H7 (cell line): ENCODE data around the gene C11orf68. TPM values are rescaled to one million over a fixed set of nuclear protein-coding genes. Genes with fewer than 3 reads are reported as not detected.
A peak's percentile ranks its signal among the peaks of the same experiment; 100 is the strongest.

Experiments used
- DNase-seq: peaks from one replicate; pipeline ENCODE4 v3.0.0; 2012
- H3K27me3 ChIP-seq: 2 replicates; pipeline ENCODE4 v1.6.0; 2011; ENCODE audit warnings: mild to moderate bottlenecking, low read length; ENCODE audit not compliant: control insufficient read depth, insufficient read depth
- H3K36me3 ChIP-seq: replicated peaks from 2 replicates; pipeline ENCODE4 v1.5.1; 2011; ENCODE audit warnings: low read length; ENCODE audit not compliant: control insufficient read depth, insufficient read depth
- H3K4me3 ChIP-seq: 2 replicates; pipeline ENCODE4 v1.5.1; 2011; ENCODE audit warnings: low read depth, mild to moderate bottlenecking, control low read depth, low read length, moderate library complexity; ENCODE audit not compliant: insufficient read depth
- total RNA-seq: library from RNA; depleted of rRNA; stranded (reverse); fragments of >200 nt; shearing (Covaris generic); gene quantifications from 2 replicates; pipeline ENCODE4 v1.2.3, GENCODE V29; 2014

Gene C11orf68
- total RNA-seq, 1 experiment from 2014 or later = 29.1 TPM

GRCh38 chr11:65883786-65884715, 34.8 kb downstream of the C11orf68 start:
- no peak overlapping the region for H3K4me3 ChIP-seq
- peaks cover 34% of the 10 kb centered on the region for H3K36me3 ChIP-seq
- DNase-seq = no peak
- H3K27me3 ChIP-seq = peaks cover 2% of the 10 kb centered on the region

- DNase-seq = no peak
- Histone ChIP-seq H3K36me3 (peaks cover 34% of the 10 kb centered on the region), H3K27me3 (no peaks in the 10 kb centered on the region), H3K4me3 (no peak overlapping the region)
Measured at GRCh38 chr11:65883058-65883761, 35.7 kb downstream of the C11orf68 start.

- H3K27me3 ChIP-seq = no peaks in the 10 kb centered on the region
- peaks cover 33% of the 10 kb centered on the region for H3K36me3 ChIP-seq
- no peak for DNase-seq
- H3K4me3 ChIP-seq = no peak overlapping the region
Measured at GRCh38 chr11:65882120-65883057, 36.5 kb downstream of the C11orf68 start.

- H3K36me3 ChIP-seq = peaks cover 24% of the 10 kb centered on the region
- H3K4me3 ChIP-seq = no peak overlapping the region
- no peaks in the 10 kb centered on the region for H3K27me3 ChIP-seq
- DNase-seq = no peak
Measured at GRCh38 chr11:65880844-65881421, 37.9 kb downstream of the C11orf68 start.

- Histone ChIP-seq H3K36me3 (peaks cover 19% of the 10 kb centered on the region), H3K27me3 (no peaks in the 10 kb centered on the region), H3K4me3 (no peak overlapping the region)
- DNase-seq = no peak
Measured at GRCh38 chr11:65880027-65880426, 38.8 kb downstream of the C11orf68 start.

- H3K36me3 ChIP-seq = peaks cover 16% of the 10 kb centered on the region
- DNase-seq = no peak
- no peak within 1 kb of the TSS for H3K4me3 ChIP-seq
- no peaks in the 10 kb centered on the region for H3K27me3 ChIP-seq
Measured at GRCh38 chr11:65879617-65880016, 39.2 kb downstream of the C11orf68 start, which contains the start of gene CTSW. Gene CTSW, plus strand, starts transcription at chr11:65879837. Its CDS starts 18 bp downstream, at chr11:65879855.

- Histone ChIP-seq H3K27me3 (peaks cover 10% of the 10 kb centered on the region; the same call in 1 of the 2 replicates), H3K4me3 (peak overlapping the region; percentile 58), H3K36me3 (no peaks in the 10 kb centered on the region)
- DNase-seq = peak; percentile 100
Measured at GRCh38 chr11:65873318-65874156, 45.3 kb downstream of the C11orf68 start.

GRCh38 chr11:65872586-65873317, 46.1 kb downstream of the C11orf68 start, which contains the start of gene EFEMP2:
Gene EFEMP2, minus strand, starts transcription at chr11:65872800. Its CDS starts 446 bp downstream, at chr11:65872354.
- H3K27me3 ChIP-seq = peaks cover 10% of the 10 kb centered on the region; the same call in 1 of the 2 replicates
- H3K36me3 ChIP-seq = no peaks in the 10 kb centered on the region
- peak; percentile 89 for DNase-seq
- H3K4me3 ChIP-seq = peak within 1 kb of the TSS; percentile 58

GRCh38 chr11:65871811-65872548, 46.9 kb downstream of the C11orf68 start:
- Histone ChIP-seq H3K36me3 (no peaks in the 10 kb centered on the region), H3K4me3 (peak overlapping the region; percentile 58), H3K27me3 (peaks cover 10% of the 10 kb centered on the region; the same call in 1 of the 2 replicates)
- DNase-seq = peak; percentile 89

GRCh38 chr11:65870706-65871681, 47.9 kb downstream of the C11orf68 start:
- peak; percentile 52 for DNase-seq
- H3K36me3 ChIP-seq = no peaks in the 10 kb centered on the region
- H3K27me3 ChIP-seq = peaks cover 10% of the 10 kb centered on the region; the same call in 1 of the 2 replicates
- no peak overlapping the region for H3K4me3 ChIP-seq

GRCh38 chr11:65870307-65870658, 48.6 kb downstream of the C11orf68 start:
- no peak for DNase-seq
- no peak overlapping the region for H3K4me3 ChIP-seq
- H3K27me3 ChIP-seq = peaks cover 10% of the 10 kb centered on the region; the same call in 1 of the 2 replicates
- peaks cover 2% of the 10 kb centered on the region; the same call in 1 of the 2 replicates for H3K36me3 ChIP-seq
